HG03442 (cell line): ENCODE data around the gene PTPN1.

Experiments
- ATAC-seq: cut with Tn5 transposase; IDR thresholded peaks from one replicate; pipeline ENCODE4 v1.9.1; 2021; ENCODE audit warnings: mild to moderate bottlenecking, moderate library complexity; ENCODE audit not compliant: unreplicated experiment

The PTPN1 gene

DNA sequence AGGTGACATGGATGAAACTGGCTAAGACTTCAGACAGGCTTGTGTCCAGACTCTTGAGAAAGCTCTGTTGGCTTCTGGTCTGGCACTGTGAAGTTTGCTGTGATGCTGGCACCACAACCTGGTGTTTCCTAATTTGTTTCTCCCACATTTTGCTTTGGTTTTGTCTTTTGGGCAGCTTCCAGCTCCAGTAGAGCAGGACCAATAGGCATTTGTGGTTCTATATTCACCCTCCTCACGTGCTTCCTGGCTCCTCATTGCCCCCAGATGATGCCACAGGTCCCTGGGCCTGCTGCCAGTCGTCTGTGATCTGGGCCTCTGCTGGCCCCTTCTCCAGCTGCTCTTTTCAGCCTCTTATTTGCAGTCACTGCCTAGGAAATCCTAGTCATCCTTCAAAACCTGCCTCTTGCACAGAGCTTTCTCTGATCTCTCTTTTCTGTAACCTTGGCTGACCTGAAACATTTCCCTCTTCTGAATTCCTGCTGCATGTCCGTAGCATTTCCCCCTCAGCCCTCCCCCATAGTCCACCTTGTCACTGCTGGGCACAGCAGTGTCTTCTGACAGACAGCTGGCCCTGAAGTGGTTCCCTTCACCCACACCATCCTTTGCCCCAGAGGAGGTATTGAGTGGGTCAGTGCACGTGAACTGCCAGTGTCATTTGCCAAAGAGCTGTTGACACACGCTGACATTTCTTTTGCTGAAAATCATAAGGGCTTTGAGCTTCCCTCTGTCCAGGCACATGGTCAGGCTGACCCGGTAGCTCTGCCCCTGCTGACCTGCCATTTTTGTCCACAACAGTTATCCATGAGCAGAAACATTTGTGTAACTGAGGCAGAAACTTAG is 63.0 kb downstream of the PTPN1 start:
- no peak for ATAC-seq

- no peak for ATAC-seq
These were observed 63.9 kb downstream of the PTPN1 start for GRCh38 chr20:50574108-50574507.

DNA sequence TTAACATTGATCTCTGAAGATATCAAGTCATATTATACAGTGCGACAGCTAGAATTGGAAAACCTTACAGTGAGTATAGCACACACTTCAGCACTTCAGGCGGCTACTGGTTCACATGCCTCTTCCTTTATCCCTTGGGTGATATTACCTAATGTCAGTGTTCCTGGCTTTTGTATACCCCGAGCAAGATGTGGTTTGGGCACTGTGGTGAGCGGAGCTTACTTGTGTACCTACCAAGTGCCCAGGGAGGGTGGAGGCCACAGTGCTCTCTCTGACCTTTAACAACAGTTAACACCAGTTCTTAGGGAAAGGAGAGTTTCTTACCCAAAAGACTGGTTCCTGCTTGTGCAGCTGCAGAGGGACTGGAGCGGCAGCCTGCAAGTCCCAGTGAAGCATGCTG is 64.4 kb downstream of the PTPN1 start:
- ATAC-seq: no peak

DNA sequence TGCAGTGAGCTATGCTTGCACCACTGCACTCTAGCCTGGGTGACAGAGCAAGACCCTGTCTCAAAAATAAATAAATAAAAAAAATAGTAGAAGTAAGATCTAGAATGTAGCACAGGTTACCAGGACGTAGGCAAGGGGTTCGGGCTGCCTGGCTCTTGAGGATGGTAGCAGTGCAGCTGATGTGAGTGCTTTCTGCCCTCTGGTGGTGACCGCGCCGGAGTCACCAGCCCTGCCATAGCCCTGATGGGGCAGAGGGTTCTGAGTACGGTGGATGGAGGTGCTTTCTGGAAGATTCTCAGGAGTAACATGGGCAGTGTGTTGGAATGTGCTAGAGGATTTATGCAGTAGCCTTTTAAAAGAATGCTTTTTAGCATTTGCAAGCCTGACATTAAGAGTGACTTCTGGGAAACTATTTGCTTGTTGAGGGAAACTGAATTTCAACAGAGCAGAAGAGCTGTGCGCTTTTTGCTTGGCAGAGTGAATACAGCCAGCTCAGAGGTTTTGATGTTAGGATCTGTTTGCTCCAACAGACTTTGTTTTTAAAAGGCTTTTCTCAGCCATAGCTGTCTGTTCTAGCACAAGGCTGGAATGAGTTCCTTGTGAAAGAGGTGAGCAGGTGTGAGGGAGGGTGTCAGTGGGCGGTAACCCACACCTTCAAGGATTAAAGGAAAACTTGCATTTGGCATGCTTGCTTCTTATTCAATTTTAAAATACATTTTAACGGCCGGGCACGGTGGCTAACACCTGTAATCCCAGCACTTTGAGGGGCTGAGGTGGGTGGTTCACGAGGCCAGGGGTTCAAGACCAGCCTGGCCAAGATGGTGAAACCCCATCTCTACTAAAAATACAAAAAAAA is 65.9 kb downstream of the PTPN1 start:
- no peak for ATAC-seq

DNA sequence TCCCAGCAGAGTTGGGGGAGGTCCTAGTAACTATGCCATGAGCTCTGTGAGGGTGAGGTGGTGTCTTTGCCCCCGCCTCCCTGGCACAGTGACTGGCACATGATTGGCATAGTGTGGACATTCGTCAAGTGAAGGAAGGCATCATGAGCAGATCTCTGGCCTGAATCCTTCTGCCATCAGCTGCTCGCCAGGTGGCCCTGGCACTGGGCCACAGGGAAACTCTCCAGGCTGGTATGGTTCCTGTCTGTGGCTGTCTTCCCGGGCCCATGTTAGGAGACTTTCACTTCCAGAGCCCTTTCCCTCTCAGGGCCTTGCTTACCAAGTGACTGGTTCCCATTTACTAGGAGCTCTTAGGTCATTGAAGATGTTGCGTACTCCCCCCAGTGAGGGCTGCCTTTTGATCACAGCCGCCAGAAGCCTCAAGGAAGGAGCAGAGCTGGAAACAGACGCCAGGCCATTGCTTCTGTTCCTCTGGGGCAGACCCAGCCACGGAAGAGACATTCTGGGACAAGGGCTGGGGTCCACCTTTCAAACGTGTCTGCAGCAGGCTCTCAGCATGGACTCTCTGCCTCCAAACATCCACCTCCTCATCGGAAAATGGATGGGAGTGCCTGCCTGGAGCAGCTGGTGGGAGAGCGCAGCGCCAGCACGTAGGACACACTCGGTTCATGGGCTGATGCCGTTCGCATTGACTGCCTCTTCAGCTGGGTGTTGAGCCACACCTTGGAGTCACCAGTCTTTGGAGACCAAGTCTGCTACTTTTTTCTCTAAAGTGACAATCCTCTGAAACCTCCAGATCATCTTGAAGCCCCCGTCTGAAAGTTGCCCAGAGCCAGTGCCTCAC is 67.2 kb downstream of the PTPN1 start:
- no peak for ATAC-seq

DNA sequence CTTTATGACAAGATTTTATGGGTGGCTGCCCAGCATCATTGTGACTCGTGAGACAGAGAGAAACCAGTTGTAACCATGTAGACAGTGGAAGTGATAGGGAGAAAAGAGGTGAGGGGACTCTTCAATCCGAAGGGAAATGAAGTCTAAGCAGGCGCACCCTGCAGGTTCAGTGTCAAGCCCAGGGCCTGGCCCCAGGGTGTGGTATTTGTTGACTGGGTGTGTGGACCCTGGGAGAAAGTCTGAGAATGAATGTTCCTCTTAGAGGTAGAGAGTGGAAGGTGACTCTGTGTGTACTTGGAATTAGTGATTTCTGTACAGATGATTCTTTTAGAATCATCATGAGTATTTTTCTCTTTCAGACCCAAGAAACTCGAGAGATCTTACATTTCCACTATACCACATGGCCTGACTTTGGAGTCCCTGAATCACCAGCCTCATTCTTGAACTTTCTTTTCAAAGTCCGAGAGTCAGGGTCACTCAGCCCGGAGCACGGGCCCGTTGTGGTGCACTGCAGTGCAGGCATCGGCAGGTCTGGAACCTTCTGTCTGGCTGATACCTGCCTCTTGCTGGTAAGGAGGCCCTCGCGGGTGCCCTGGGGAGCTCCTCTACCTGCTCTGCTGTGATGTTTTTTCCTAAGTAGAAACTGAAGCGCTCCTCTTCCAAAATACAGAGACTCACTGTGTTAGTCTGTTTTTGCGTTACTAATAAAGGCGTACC is 68.0 kb downstream of the PTPN1 start:
- no peak for ATAC-seq

GRCh38 chr20:50578778-50579165 is 68.6 kb downstream of the PTPN1 start:
- no peak for ATAC-seq

- ATAC-seq: no peak
These were observed 69.3 kb downstream of the PTPN1 start for GRCh38 chr20:50579511-50579910.

DNA sequence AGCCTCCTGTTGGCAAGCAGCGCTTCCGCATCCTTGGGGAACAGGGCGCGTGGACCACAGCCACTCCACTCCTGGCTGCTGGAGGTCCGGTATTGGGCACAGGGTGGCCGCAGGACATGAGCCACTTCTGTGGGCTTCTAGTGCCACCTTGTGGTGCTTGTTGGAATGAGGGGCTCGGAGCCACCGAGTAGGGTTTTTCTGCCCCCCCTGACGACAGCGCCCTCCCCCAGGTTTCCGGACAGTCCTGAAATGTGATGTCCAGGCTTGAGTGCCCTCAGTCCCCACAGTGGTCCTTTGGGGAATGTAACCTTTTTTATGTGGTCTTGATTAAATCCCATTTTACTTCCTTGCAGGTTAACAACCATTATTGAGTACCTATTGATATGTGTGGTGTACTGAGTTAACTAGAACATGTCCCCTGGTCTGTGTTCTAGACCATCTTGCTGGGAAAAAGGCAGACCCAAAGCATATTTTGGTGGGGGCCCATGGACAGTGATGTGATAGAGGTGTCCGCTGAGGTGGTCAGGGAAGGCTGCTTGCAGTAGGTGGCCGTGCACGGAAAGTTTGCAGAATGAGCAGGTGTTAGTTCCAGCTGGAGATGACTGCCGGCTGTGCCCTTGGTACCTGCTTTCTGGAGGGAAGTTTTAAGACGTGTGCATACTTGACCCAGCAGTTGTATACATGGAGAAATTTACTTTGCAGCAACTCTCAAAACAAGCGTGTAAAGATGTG is 70.0 kb downstream of the PTPN1 start:
- no peak for ATAC-seq

DNA sequence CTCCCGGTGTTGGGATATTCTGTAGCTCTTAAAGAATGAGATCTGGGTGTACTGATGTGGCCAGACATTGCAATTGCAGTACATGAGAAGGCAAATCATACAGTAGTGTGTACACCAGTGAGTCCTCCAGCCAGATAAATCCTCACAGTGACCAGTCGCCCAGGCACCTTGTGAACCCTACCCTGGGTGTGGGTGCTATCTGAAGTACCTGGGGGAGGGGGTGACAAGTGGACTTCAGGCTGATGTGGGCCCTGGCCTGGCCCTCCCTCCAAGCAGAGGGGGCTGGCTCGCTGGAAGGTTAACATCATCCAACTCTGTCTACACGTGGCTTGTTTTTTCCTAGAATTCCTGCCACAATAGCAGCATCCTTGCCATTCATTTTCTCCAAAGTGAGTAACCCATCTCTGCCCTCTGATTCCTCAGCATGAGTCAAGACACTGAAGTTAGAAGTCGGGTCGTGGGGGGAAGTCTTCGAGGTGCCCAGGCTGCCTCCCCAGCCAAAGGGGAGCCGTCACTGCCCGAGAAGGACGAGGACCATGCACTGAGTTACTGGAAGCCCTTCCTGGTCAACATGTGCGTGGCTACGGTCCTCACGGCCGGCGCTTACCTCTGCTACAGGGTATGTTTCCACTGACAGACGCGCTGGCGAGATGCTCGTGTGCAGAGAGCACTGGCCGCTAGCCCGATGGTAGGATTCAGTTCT is 70.8 kb downstream of the PTPN1 start:
- no peak for ATAC-seq

- ATAC-seq: no peak
These were observed 71.9 kb downstream of the PTPN1 start for GRCh38 chr20:50582092-50582491.

DNA sequence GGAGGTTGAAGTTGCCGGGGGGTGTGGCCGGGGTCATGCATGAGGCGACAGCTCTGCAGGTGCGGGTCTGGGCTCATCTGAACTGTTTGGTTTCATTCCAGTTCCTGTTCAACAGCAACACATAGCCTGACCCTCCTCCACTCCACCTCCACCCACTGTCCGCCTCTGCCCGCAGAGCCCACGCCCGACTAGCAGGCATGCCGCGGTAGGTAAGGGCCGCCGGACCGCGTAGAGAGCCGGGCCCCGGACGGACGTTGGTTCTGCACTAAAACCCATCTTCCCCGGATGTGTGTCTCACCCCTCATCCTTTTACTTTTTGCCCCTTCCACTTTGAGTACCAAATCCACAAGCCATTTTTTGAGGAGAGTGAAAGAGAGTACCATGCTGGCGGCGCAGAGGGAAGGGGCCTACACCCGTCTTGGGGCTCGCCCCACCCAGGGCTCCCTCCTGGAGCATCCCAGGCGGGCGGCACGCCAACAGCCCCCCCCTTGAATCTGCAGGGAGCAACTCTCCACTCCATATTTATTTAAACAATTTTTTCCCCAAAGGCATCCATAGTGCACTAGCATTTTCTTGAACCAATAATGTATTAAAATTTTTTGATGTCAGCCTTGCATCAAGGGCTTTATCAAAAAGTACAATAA is 72.5 kb downstream of the PTPN1 start:
- ATAC-seq: no peak

DNA sequence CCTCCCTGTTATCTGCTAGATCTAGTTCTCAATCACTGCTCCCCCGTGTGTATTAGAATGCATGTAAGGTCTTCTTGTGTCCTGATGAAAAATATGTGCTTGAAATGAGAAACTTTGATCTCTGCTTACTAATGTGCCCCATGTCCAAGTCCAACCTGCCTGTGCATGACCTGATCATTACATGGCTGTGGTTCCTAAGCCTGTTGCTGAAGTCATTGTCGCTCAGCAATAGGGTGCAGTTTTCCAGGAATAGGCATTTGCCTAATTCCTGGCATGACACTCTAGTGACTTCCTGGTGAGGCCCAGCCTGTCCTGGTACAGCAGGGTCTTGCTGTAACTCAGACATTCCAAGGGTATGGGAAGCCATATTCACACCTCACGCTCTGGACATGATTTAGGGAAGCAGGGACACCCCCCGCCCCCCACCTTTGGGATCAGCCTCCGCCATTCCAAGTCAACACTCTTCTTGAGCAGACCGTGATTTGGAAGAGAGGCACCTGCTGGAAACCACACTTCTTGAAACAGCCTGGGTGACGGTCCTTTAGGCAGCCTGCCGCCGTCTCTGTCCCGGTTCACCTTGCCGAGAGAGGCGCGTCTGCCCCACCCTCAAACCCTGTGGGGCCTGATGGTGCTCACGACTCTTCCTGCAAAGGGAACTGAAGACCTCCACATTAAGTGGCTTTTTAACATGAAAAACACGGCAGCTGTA is 73.4 kb downstream of the PTPN1 start:
- ATAC-seq: no peak

GRCh38 chr20:50584687-50585086 is 74.5 kb downstream of the PTPN1 start:
- no peak for ATAC-seq

DNA sequence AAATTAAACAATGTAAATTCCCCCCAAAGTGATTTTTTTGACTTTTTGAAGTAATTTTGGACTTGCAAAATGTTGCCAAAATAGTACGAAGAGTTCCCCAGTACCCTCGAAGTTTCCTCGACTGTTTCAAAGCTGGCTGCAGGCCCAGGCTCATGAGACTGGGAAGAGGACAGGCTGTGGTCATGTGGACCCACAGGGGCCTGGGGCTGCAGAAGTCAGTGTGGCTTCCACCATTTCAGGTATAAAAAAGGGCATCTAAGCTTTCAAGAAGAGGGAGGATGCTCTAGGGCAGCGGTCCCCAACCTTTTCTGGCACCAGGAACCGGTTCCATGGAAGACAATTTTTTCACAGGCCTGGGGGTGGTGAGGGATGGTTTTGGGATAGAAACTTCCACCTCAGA is 75.0 kb downstream of the PTPN1 start:
- ATAC-seq: no peak

GRCh38 chr20:50585678-50586077 is 75.5 kb downstream of the PTPN1 start:
- ATAC-seq: no peak

DNA sequence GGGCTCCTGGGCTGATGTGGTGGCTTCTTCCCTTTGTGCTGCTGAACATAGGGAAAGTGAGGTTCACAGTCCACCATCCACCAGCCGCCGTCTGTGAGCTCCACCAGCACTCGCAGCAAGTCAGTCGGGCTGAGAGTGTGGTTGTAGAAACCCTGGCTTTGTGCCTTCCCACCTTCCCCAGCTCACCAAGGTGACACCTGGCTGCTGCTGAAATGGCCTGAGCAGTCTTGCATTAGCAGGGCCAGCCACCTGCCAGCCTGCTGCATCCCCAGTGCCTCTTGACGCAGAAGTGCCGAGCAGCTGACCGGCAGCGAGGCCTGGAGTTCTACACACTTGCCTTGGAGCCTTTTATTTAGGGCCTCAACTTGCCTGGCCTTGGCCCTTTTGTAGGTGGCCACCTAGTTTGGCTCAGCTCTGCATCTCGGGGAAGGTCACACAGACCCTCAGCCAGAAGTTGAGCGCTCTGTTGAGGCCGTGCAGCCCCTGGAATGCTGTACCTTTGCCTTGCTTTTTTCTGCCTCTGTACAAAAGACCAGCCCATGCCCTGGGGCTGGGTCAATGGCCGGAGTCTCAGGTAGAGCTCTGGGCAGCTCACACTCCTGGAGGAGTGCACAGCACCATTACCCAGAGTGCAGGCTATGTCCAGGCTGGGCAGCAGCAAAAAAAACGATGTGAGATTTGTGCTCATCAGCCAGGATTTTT is 76.5 kb downstream of the PTPN1 start:
- ATAC-seq: no peak
